ENCODE results near the gene SHCBP1L.

Gene SHCBP1L

DNA sequence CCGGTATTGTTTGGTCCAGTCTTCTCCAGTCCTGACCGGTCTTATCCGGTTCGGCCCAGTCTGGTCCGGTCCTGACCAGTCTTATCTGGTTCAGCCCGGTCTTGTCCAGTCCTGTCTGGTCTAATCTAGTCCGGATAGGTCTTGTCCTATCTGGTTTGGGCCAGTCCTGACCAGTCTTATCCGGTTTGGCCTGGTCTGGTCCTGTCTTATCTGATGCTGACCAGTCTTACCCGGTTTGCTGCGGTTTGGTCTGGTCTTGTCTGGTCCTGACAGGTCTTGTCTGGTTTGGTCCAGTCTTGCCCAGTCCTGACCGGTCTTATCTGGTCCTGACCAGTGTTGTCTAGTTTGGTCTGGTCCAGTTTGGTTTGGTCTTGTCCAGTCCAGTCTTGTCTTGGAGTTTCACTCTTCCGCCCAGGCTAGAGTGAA lies 83.7 kb downstream of the SHCBP1L start:
- ChIA-PET POLR2A (no interaction called here), CTCF (no interaction called here)
- no peak for DNase-seq (ENCODE audit: extremely low spot score)
- TF ChIP-seq, protein P1, sequence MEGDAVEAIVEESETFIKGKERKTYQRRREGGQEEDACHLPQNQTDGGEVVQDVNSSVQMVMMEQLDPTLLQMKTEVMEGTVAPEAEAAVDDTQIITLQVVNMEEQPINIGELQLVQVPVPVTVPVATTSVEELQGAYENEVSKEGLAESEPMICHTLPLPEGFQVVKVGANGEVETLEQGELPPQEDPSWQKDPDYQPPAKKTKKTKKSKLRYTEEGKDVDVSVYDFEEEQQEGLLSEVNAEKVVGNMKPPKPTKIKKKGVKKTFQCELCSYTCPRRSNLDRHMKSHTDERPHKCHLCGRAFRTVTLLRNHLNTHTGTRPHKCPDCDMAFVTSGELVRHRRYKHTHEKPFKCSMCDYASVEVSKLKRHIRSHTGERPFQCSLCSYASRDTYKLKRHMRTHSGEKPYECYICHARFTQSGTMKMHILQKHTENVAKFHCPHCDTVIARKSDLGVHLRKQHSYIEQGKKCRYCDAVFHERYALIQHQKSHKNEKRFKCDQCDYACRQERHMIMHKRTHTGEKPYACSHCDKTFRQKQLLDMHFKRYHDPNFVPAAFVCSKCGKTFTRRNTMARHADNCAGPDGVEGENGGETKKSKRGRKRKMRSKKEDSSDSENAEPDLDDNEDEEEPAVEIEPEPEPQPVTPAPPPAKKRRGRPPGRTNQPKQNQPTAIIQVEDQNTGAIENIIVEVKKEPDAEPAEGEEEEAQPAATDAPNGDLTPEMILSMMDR (IDR thresholded peaks at IDR 0.05; ENCODE audit: control extremely low read depth, extremely low read depth, low read depth, missing control alignments), result no peak

DNA sequence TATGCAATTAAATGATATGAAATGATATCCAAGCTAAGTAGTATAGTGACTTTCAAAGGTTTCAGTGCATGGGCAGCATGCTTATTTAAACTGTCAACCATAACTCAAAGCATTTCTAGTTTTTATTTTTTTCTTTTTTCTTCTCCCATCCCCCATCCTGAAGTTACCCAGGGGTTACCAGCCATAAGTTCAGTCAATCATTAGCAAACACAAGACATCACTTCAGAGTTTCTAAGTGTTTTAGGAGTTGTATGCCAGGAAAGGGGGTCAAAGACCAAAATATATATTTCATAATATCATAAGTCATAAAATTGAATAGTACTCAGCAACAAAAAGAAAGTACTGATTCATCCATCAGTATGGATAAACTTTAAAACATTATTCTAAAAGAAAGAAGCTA lies 85.1 kb downstream of the SHCBP1L start:
- no peak for DNase-seq (ENCODE audit: extremely low spot score)
- POLR2A ChIA-PET, result no interaction called here
- CTCF ChIA-PET, result no interaction called here
- TF ChIP-seq, protein P1 (IDR thresholded peaks at IDR 0.05; ENCODE audit: control extremely low read depth, extremely low read depth, low read depth, missing control alignments), result no peak

DNA sequence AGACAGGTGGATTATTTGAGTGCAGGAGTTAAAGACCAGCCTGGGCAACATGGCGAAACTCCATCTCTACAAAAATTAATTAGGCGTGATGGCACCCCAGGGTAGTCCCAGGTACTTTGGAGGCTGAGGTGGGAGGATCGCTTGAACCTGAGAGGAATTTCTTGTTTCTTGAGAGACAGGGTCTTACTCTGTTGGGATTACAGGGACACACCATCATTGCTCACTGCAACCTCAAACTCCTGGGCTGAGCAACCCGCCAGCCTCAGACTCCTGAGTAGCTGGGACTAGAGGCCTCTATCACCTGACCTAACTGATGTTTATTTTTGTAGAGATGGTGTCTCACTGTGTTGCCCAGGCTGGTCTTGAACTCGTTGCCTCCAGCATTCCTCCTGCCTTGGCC lies 89.0 kb downstream of the SHCBP1L start:
- TF ChIP-seq, protein P1 (IDR thresholded peaks at IDR 0.05; ENCODE audit: control extremely low read depth, extremely low read depth, low read depth, missing control alignments), result no peak
- ChIA-PET CTCF (interaction anchor here (2.9 kb wide), 1 partner anchor 17 kb away, joined by 9 read pairs; no protein-coding TSS in a partner anchor), POLR2A (no interaction called here)
- no peak for DNase-seq (ENCODE audit: extremely low spot score)

DNA sequence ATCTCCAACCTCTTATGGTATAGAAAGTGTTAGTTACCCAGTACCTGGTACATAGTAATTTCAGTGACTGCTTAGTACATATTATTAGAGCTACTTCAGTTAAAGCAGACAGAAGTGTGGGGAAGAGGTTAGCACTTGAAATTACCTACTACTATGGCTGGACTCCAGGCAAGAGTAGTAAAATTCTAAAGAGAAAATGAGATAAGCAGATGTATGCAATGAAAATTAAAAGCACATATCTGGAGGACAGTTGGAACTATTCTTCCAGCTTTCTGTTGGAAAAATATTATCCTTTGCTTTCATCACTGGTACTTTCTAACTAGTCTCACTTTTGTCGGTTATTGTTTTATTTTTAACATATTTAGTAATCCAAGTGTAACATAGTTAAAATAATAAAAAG lies 90.1 kb downstream of the SHCBP1L start:
- DNase-seq (ENCODE audit: extremely low spot score), result no peak
- TF ChIP-seq, protein P1 (IDR thresholded peaks at IDR 0.05; ENCODE audit: control extremely low read depth, extremely low read depth, low read depth, missing control alignments), result no peak
- POLR2A ChIA-PET, result no interaction called here
- CTCF ChIA-PET, result interaction anchor here (1.4 kb wide), 1 partner anchor 10 kb away, joined by 4 read pairs; no protein-coding TSS in a partner anchor

DNA sequence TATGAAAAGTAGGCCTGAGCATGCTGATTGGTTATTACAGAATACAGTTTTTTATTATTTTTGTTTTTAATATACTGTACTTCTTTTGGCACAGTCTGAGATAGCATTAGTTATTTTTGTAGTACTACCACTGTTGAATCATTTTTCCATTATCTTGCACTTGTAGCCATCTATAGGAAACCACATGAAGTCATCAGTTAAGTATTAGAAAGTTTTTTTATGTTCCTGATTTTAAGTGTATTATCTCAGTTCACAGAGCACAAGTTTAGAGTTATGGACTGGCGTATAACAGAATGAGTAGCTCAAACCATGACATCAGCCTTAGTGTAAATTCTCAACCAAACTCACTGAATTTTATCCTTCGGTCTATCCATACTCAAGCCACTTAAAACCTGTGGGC lies 91.0 kb downstream of the SHCBP1L start:
- no peak for DNase-seq (ENCODE audit: extremely low spot score)
- POLR2A ChIA-PET, result no interaction called here
- CTCF ChIA-PET, result interaction anchor here (1.4 kb wide), 1 partner anchor 9 kb away, joined by 4 read pairs; no protein-coding TSS in a partner anchor
- TF ChIP-seq, protein P1 (IDR thresholded peaks at IDR 0.05; ENCODE audit: control extremely low read depth, extremely low read depth, low read depth, missing control alignments), result no peak

DNA sequence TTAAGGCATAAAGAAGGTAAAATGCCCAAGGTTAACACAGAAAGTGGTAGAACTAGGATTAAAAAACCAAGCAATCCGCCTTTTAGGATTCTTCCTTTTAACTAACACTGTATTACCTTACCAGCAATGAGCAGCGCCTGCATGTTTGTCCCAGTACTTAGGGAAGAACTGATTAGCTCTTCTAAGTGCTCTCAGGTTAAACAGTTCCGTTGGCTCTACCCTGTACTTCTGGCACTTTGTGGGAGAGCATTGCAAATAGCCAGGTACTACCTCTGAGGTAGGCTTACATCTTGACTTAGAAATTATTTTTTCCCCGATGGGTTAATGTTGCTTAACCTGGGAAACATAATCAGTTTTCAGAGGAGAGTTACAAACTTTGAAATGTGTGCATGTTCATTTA lies 92.3 kb downstream of the SHCBP1L start:
- TF ChIP-seq, protein P1 (IDR thresholded peaks at IDR 0.05; ENCODE audit: control extremely low read depth, extremely low read depth, low read depth, missing control alignments), result no peak
- DNase-seq (ENCODE audit: extremely low spot score), result no peak
- POLR2A ChIA-PET, result no interaction called here
- CTCF ChIA-PET, result no interaction called here

DNA sequence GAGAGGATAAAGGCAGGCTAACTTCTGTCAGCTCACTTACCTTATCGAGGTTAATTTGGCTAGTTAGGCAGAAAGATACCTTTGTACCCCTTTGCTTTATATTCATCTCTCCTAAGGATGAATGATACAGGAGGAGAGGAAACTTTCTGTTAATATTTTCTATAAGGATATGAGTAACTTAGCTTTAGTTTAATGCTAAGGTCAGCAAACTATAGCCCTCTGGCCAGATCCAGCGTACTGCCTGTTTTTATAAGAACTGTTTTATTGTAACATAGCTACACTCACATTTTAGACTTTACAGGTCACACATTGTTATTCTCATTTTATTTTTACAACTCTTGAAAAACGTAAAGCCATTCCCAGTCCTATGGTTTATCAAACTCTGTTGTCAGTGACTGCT lies 95.8 kb downstream of the SHCBP1L start:
- CTCF ChIA-PET, result interaction anchor here (1.7 to 2.6 kb wide), 3 partner anchors 9 to 261 kb away, joined by 4 to 7 read pairs (median 6); no protein-coding TSS in a partner anchor
- no peak for DNase-seq (ENCODE audit: extremely low spot score)
- POLR2A ChIA-PET, result no interaction called here
- TF ChIP-seq, protein P1 (IDR thresholded peaks at IDR 0.05; ENCODE audit: control extremely low read depth, extremely low read depth, low read depth, missing control alignments), result no peak
